ENCODE data around the gene GANAB.
A peak's percentile ranks its signal among the peaks of the same experiment; 100 is the strongest.
"Not testable (repeated sequence)": the region's sequence is repeated elsewhere in the genome, so short reads cannot be mapped to it uniquely, and the experiment has no call there.

The GANAB gene

GRCh38 chr11:62645946-62646824, at the start of gene GANAB:
Gene GANAB, minus strand, starts transcription at chr11:62646613. Its CDS starts 14 bp downstream, at chr11:62646599.
- peak; percentile 99 to 100 (median 99) for DNase-seq (ENCODE audit: low read depth in 3 of 3)

- DNase-seq (ENCODE audit: low read depth in 3 of 3) = peak in 2 of 3 donors; percentile 56 to 71
Measured at GRCh38 chr11:62694455-62695167, 48.2 kb upstream of the GANAB start.

- DNase-seq (ENCODE audit: low read depth in 3 of 3) = not testable (repeated sequence)
Measured at GRCh38 chr11:62693624-62694023, 47.2 kb upstream of the GANAB start.

GRCh38 chr11:62689421-62690183, 43.2 kb upstream of the GANAB start, which contains the start of gene LRRN4CL:
Gene LRRN4CL, minus strand, starts transcription at chr11:62689530. Its CDS starts 1,022 bp downstream, at chr11:62688508.
- no peak for DNase-seq (ENCODE audit: low read depth in 3 of 3)

GRCh38 chr11:62688491-62688890, 42.1 kb upstream of the GANAB start:
- no peak for DNase-seq (ENCODE audit: low read depth in 3 of 3)

GRCh38 chr11:62687508-62688396, 41.3 kb upstream of the GANAB start:
- DNase-seq (ENCODE audit: low read depth in 3 of 3) = no peak

- DNase-seq (ENCODE audit: low read depth in 3 of 3) = no peak
Measured at GRCh38 chr11:62682518-62682917, 36.1 kb upstream of the GANAB start.

GRCh38 chr11:62680825-62681240, 34.4 kb upstream of the GANAB start:
- DNase-seq (ENCODE audit: low read depth in 3 of 3) = peak in 1 of 3 donors; percentile 19

- DNase-seq (ENCODE audit: low read depth in 3 of 3) = peak; percentile 69 to 85 (median 82)
Measured at GRCh38 chr11:62678770-62679696, 32.6 kb upstream of the GANAB start, which contains the start of gene UBXN1. Gene UBXN1, minus strand, starts transcription at chr11:62679073. Its CDS starts 150 bp downstream, at chr11:62678923.

- DNase-seq (ENCODE audit: low read depth in 3 of 3) = no peak
Measured at GRCh38 chr11:62678433-62678769, 32.0 kb upstream of the GANAB start.

- no peak for DNase-seq (ENCODE audit: low read depth in 3 of 3)
Measured at GRCh38 chr11:62677714-62678113, 31.3 kb upstream of the GANAB start.

GRCh38 chr11:62677156-62677555, 30.7 kb upstream of the GANAB start:
- DNase-seq (ENCODE audit: low read depth in 3 of 3) = no peak

GRCh38 chr11:62676698-62677097, 30.3 kb upstream of the GANAB start:
- DNase-seq (ENCODE audit: low read depth in 3 of 3) = no peak

GRCh38 chr11:62675415-62675814, 29.0 kb upstream of the GANAB start:
- DNase-seq (ENCODE audit: low read depth in 3 of 3) = not testable (repeated sequence)

GRCh38 chr11:62673196-62673525, 26.7 kb upstream of the GANAB start:
- DNase-seq (ENCODE audit: low read depth in 3 of 3) = no peak

- peak; percentile 58 to 78 (median 76) for DNase-seq (ENCODE audit: low read depth in 3 of 3)
Measured at GRCh38 chr11:62671608-62672389, 25.4 kb upstream of the GANAB start, which contains the start of the genes LBHD1 and UQCC3. Gene LBHD1, minus strand, starts transcription at chr11:62672267. Its CDS starts 2,236 bp downstream, at chr11:62670031. Gene UQCC3, plus strand, starts transcription at chr11:62671673. Its CDS starts 73 bp downstream, at chr11:62671746.

GRCh38 chr11:62671236-62671607, 24.8 kb upstream of the GANAB start:
- DNase-seq (ENCODE audit: low read depth in 3 of 3) = no peak

- DNase-seq (ENCODE audit: low read depth in 3 of 3) = no peak
Measured at GRCh38 chr11:62669420-62670161, 23.2 kb upstream of the GANAB start.
